COR-L47 (cell line): ENCODE results near the gene GIMAP6.
"Not testable (repeated sequence)": the region's sequence is repeated elsewhere in the genome, so short reads cannot be mapped to it uniquely, and the experiment has no call there.

Experiments
- DNase-seq: peaks from one replicate; lab custom pipeline; 2025; lab: John Stamatoyannopoulos, UW

Gene GIMAP6

DNA sequence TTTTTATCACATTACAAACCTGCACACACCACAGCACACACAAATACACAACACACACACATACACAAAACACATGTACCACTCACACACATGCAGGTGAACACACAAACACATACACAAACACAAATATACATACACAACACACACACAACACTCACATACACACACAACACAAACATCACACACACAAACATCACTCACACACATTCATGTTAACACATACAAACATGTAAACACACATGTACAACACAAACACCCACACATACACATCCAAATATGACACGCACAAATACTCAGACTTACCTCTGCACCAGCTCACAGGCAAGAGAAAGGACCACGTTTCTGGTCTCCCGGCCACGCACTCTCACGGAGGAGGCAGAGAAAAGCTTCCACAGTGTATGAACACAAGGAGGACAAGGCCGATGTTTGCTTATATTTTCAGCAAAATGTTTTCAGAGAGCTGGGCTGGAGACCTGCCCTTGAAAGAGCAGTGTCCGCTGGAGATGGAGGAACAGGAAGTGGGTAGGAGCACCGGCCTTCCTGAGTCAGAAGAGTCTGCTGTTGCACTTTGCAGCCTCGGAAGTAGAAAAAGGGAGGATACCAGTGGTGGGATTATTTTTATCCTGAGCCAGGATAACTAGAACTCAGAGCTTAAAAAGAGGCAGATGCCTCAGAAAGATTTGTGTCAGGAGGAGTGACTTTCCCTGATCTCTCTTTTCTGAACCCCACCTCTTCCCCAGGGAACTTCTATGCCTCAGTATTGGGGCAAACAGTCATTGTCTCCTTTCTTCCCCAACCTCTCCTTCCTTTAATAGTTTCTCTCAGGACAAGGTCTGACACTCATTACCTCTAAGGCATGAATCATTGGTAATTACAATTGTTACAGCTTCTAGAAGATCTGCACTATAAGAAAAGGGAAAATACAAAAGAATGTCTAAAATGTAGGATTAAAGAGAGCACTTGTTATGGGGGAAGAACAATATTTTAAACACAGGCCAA is at the start of gene GIMAP6:
Gene GIMAP6, minus strand, starts transcription at position 520 of the 999 bp plus-strand sequence. CDS start 2,243 bp downstream, outside the sequence.
- no peak for DNase-seq

DNA sequence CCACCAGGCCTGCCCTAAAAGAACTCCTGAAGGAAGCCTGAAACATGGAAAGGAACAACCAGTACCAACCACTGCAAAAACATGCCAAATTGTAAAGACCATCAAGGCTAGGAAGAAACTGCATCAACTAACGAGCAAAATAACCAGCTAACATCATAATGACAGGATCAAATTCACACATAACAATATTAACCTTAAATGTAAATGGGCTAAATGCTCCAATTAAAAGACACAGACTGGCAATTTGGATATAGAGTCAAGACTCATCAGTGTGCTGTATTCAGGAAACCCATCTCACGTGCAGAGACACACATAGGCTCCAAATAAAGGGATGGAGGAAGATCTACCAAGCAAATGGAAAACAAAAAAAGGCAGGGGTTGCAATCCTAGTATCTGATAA is 48.2 kb upstream of the GIMAP6 start:
- DNase-seq = not testable (repeated sequence)

- not testable (repeated sequence) for DNase-seq
These were observed 46.4 kb upstream of the GIMAP6 start for GRCh38 chr7:150678601-150679000.

DNA sequence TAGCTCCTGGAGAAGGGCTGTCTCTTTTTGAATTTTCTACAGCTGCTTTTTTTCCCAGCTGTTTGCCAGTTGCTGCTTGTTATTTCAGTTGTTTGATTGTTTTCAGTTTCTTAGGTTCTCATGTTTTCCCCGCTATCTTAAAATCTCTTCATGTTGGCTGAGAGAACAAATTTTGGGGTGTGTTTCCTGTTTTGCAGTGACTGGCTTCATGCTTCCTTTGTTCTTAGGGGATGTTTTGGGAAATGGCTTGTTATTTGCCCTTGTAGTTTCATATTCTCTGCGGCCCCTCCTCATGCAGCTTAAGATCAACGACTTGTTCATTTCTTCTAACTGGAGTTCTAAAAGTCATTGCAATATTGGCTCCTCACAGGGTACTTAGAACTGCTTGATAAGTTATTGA is 44.7 kb upstream of the GIMAP6 start:
- not testable (repeated sequence) for DNase-seq

- not testable (repeated sequence) for DNase-seq
These were observed 44.1 kb upstream of the GIMAP6 start for GRCh38 chr7:150676276-150676675.

DNA sequence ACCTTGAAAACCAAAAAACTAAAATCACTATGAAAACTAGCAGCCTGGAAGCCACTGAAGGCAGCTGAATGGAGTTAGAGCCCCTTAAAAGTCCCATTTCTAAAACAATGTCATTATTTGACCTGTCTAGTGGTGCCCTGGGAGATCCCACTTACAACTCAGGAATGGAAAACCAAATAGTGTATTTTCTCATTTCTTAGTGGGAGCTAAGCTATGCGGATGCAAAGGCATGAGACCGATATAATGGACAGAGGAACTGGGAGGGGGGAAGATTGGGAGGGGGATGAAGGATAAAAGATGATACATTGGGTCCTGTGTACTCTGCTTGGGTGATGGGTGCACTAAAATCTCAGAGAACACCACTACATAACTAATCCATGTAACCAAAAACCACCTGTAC is 43.5 kb upstream of the GIMAP6 start:
- no peak for DNase-seq

DNA sequence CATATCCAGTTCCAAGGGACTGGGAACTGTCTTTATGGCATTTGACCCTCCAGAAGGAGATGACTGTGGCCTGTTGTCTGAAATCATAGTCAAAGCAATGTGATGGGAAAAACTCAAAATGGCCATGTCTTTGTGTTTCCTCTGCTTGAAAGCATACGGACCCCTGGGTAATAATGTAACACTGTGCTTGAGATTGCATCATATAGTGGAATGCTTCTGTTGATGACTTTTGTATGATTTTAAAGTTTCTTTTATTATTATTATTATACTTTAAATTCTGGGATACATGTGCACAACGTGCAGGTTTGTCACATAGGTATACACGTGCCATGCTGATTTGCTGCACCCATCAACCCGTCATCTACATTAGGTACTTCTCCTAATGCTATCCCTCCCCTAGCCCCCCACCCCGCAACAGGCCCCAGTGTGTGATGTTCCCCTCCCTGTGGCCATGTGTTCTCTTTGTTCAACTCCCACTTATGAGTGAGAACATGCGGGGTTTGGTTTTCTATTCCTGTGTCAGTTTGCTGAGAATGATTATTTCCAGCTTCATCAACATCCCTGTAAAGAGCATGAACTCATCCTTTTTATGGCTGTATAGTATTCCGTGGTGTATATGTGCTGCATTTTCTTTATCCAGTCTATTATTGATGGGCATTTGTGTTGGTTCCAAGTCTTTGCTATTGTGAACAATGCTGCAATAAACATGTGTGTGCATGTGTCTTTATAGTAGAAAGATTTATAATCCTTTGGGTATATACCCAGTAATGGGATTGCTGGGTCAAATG is 39.8 kb upstream of the GIMAP6 start:
- not testable (repeated sequence) for DNase-seq

DNA sequence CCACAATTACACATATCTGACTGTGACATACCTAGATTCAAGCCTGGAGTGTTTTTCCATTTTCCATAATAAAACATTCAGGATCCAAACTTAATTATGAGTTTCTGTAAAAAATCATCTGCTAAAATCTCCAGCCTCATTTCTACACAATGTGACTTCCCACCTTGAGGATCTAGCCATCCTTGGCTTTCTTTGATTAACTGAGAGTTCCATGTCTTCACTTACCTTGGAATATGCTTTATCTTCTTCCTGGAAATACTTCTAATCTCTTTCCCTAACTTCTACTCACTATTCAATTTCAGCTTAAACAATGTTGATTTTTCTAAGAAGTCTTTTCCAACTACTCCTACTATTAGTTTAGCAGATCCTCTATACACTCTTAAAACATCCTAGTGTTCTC is 36.8 kb upstream of the GIMAP6 start:
- DNase-seq = no peak

GRCh38 chr7:150668472-150668911 is 36.3 kb upstream of the GIMAP6 start:
- DNase-seq = no peak

DNA sequence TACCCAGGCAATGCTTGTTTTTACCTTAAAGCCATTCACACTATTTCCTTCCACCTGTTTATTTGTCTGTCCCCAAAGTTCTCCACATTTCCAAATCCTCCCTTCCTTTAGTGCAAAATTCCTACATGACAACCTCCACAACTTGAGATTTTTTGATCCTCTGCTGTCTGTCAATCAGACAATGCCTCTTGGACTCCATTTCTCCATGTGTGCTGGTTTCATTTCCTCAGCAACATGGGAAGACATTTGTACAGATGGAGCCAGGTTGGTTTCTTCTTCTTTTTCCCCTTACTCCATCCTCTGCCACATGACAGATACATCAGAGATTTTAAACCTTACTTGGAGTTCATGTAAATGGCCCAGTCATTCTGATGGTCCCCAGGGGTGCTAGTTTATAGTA is 34.2 kb upstream of the GIMAP6 start:
- DNase-seq = no peak

DNA sequence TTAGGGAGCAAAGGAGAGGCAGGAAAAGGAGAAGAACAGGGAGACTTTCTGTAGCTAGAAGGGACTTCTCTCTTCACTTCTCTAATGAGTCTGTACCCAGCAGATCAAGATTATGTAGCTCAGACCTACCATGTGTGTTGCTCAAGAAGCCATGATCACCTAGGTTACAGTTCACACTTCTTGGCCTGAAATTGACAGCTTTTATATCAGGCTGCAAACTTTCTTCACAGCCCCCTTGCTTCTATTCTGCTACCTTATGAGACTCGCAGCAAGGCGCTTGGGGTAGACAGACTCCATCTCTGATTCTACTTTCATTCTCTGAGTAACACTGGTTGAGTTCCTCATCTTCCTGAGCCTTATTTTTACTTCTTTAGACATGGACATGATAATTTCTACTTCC is 33.7 kb upstream of the GIMAP6 start:
- no peak for DNase-seq

- no peak for DNase-seq
These were observed 33.0 kb upstream of the GIMAP6 start for GRCh38 chr7:150665089-150665748.

GRCh38 chr7:150663802-150664494 is 31.8 kb upstream of the GIMAP6 start:
- no peak for DNase-seq

- DNase-seq = not testable (repeated sequence)
These were observed 30.6 kb upstream of the GIMAP6 start for GRCh38 chr7:150662821-150663220.

DNA sequence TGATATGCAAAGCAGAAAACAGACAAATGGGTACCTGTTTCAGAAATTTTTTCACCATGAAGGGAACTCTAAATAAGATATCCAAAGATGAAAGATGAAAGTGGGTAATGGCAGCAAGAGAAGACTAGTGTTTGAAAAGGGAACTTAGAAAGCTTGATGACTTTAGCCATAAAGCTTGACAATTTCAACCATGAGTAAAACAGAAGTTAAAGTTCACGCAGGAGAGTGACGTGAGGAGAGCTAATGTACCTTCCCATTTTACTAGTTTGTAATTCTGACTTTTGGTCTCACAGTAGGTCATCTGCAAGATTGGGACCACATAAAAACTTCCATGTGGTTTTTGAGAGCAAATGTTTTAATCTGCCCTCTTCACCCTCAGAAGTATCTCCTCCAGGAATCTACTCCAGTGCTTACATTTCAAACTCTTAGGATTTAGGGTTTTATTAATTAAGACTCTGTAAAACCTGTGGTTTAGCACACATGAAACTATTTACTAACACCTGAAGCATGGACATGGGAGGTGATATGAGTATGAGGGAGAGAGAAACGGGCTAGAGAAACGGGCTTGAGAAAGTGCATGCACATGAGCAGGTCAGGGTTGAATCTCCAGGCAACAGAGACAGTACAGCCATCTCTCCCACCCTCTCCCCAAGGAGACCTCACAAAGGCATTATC is 28.9 kb upstream of the GIMAP6 start:
- no peak for DNase-seq

GRCh38 chr7:150657526-150657925 is 25.3 kb upstream of the GIMAP6 start:
- no peak for DNase-seq

DNA sequence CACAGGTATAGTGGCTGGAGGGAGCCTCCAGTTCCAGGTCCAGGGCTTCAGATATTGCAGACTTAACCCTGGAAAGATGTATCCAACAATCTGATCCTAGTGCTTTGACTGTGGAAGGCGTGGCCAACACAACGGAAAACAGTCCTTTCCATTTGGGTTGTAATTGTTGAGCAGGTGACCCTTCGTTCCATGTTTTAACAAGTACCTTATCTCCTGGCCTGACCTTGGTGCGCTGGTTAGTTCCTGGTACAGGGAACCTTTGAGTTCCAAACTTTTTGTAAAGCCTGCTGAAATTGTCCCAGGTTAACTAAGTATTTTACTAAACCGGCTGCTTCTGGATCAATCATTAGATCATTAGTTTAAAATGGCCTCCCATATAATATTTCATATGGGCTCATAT is 23.9 kb upstream of the GIMAP6 start:
- no peak for DNase-seq

DNA sequence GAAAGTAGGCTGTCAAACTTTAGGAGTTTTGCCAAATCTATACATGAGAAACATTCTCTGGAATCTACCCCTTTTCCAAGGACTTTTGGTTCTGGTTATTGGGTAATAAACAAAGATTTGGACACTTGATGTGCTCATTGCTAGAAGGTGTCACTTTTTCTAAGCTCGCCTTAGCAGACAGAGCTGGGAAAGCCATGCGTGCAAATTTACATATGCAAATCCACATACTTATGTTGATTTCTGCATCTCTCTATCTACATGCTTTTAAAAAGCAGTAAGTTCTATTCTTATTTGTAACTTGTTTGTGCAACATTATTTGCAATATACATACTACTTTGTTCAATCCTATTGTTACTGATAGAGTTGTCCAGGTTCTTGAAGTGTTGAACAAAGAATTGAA is 22.5 kb upstream of the GIMAP6 start:
- no peak for DNase-seq

GRCh38 chr7:150649080-150649385 is 16.8 kb upstream of the GIMAP6 start:
- no peak for DNase-seq

GRCh38 chr7:150648353-150649079 is 16.3 kb upstream of the GIMAP6 start:
- no peak for DNase-seq
